A549 (cell line): Measurements from ENCODE around the gene CRADD. TPM values are rescaled to one million over a fixed set of nuclear protein-coding genes. Genes with fewer than 3 reads are reported as not detected.
A peak's percentile ranks its signal among the peaks of the same experiment; 100 is the strongest.

Source experiments
- ATOH8 ChIP-seq: fragments of 250-450 bp; sonication (Bioruptor Pico); IDR thresholded peaks from 2 replicates; pipeline ENCODE4 v1.5.0; 2020; ENCODE audit warnings: low read depth, mild to moderate bottlenecking, moderate library complexity
- CHD4 ChIP-seq: fragments of 200-600 bp; sonication (generic); IDR thresholded peaks from 2 replicates; pipeline ENCODE4 v1.6.1; 2016; ENCODE audit warnings: antibody characterized with exemption, mild to moderate bottlenecking, borderline replicate concordance
- EP300 ChIP-seq, 2 experiments: fragments of >200 bp; sonication (Bioruptor Twin); formaldehyde crosslinking; IDR thresholded peaks; 2 replicates in 1 of 2; 3 replicates in 1 of 2; pipeline ENCODE4 v1.6.1; 2016 to 2017
- ESRRA ChIP-seq: fragments of 150-350 bp; IDR thresholded peaks from 2 replicates; pipeline ENCODE4 v1.6.1; 2014; ENCODE audit warnings: mild to moderate bottlenecking, low read length, borderline replicate concordance
- FOSB ChIP-seq: fragments of 250-450 bp; sonication (Bioruptor Pico); IDR thresholded peaks from 2 replicates; pipeline ENCODE4 v1.5.0; 2020; ENCODE audit warnings: mild to moderate bottlenecking, moderate library complexity
- FOSL2 ChIP-seq, 2 experiments: fragments of 450-650 bp in 1 of 2; fragments of >200 bp in 1 of 2; sonication (Bioruptor Twin) in 1 of 2; formaldehyde crosslinking; IDR thresholded peaks; 2 replicates each; pipeline versions ENCODE4 v1.5.0 to v1.6.1; 2016 to 2020; ENCODE audit warnings: mild to moderate bottlenecking in 1 of 2, moderate library complexity in 1 of 2
- HDAC2 ChIP-seq: fragments of 200-600 bp; sonication (generic); IDR thresholded peaks from 2 replicates; pipeline ENCODE4 v1.6.1; 2016
- HOXA7 ChIP-seq: fragments of 250-450 bp; sonication (Bioruptor Pico); IDR thresholded peaks from 2 replicates; pipeline ENCODE4 v1.5.0; 2020; ENCODE audit warnings: mild to moderate bottlenecking, moderate library complexity
- JUN ChIP-seq, 2 experiments: fragments of >200 bp; sonication (Bioruptor Twin); formaldehyde crosslinking; IDR thresholded peaks; 2 replicates in 1 of 2; 3 replicates in 1 of 2; pipeline ENCODE4 v1.6.1; 2016 to 2017
- JUNB ChIP-seq: fragments of >200 bp; sonication (Bioruptor Twin); formaldehyde crosslinking; IDR thresholded peaks from 2 replicates; pipeline ENCODE4 v1.6.1; 2016
- KDM1A ChIP-seq: fragments of 200-600 bp; sonication (generic); IDR thresholded peaks from 2 replicates; pipeline ENCODE4 v1.6.1; 2016; ENCODE audit warnings: low read depth, mild to moderate bottlenecking
- KDM5A ChIP-seq: fragments of 200-600 bp; sonication (generic); IDR thresholded peaks from 2 replicates; pipeline ENCODE4 v1.6.1; 2016; ENCODE audit warnings: antibody characterized with exemption, mild to moderate bottlenecking
- MAZ ChIP-seq: fragments of 150-350 bp; IDR thresholded peaks from 2 replicates; pipeline ENCODE4 v1.6.1; 2014; ENCODE audit warnings: antibody characterized with exemption, low read depth, low read length, borderline replicate concordance
- MYC ChIP-seq: IDR thresholded peaks from 2 replicates; pipeline ENCODE4 v1.6.1; 2012; ENCODE audit warnings: mild to moderate bottlenecking, inconsistent platforms, low read length, improper control_type of control experiment, borderline replicate concordance
- NFE2L2 ChIP-seq: fragments of 150-350 bp; conservative IDR thresholded peaks from 2 replicates; pipeline ENCODE4 v1.6.1; 2014; ENCODE audit warnings: low read length
- RARB ChIP-seq: fragments of 250-450 bp; sonication (Bioruptor Pico); IDR thresholded peaks from 2 replicates; pipeline ENCODE4 v1.8.0; 2021; ENCODE audit warnings: mild to moderate bottlenecking, moderate library complexity
- RCOR1 ChIP-seq: fragments of 150-350 bp; IDR thresholded peaks from 2 replicates; pipeline ENCODE4 v1.6.1; 2014; ENCODE audit warnings: antibody characterized with exemption, low read length, low read depth
- RNF2 ChIP-seq: fragments of 200-600 bp; sonication (generic); IDR thresholded peaks from 2 replicates; pipeline ENCODE4 v1.6.1; 2016; ENCODE audit warnings: low read depth, mild to moderate bottlenecking, antibody characterized with exemption, moderate library complexity, borderline replicate concordance
- SREBF2 ChIP-seq: fragments of 450-650 bp; IDR thresholded peaks from 2 replicates; pipeline ENCODE4 v1.6.1; 2014; ENCODE audit warnings: mild to moderate bottlenecking, moderate library complexity
- TFCP2L1 ChIP-seq: fragments of 250-450 bp; sonication (Bioruptor Pico); IDR thresholded peaks from 2 replicates; pipeline ENCODE4 v1.5.0; 2021; ENCODE audit warnings: mild to moderate bottlenecking
- USF2 ChIP-seq: fragments of 450-650 bp; IDR thresholded peaks from 2 replicates; pipeline ENCODE4 v1.6.1; 2014; ENCODE audit warnings: antibody characterized with exemption
- ZC3H11A ChIP-seq: fragments of 450-650 bp; IDR thresholded peaks from 2 replicates; pipeline ENCODE4 v1.6.1; 2014; ENCODE audit warnings: antibody characterized with exemption, mild to moderate bottlenecking
- ZFP36 ChIP-seq: fragments of 450-650 bp; IDR thresholded peaks from 2 replicates; pipeline ENCODE4 v1.6.1; 2014; ENCODE audit warnings: borderline replicate concordance; ENCODE audit not compliant: partially characterized antibody
- ZNF302 ChIP-seq: fragments of 250-450 bp; sonication (Bioruptor Pico); IDR thresholded peaks from 2 replicates; pipeline ENCODE4 v1.9.0; 2021; ENCODE audit warnings: inconsistent platforms, mild to moderate bottlenecking, moderate library complexity
- ZSCAN20 ChIP-seq: fragments of 250-450 bp; sonication (Bioruptor Pico); IDR thresholded peaks from 2 replicates; pipeline ENCODE4 v1.8.0; 2022; ENCODE audit warnings: mild to moderate bottlenecking, moderate library complexity
- polyA plus RNA-seq, 4 experiments: library from polyadenylated mRNA; depleted of rRNA in 3 of 4; stranded (reverse); fragments of >200 nt; fragmentation: RNase III in 1 of 4; extraction: RNeasy Plus Mini Kit Qiagen cat#74134 plus additional on column Dnase treatment in 1 of 4; gene quantifications; 2 replicates in 3 of 4; 3 replicates in 1 of 4; pipeline ENCODE4 v1.2.3, GENCODE V29; 2011 to 2017
- TF ChIP-seq, protein P1 (sequence below): fragments of >200 bp; sonication (Bioruptor Twin); formaldehyde crosslinking; IDR thresholded peaks from 3 replicates; pipeline ENCODE4 v1.6.1; 2016
- TF ChIP-seq, protein P2 (sequence below): fragments of >200 bp; sonication (Bioruptor Twin); formaldehyde crosslinking; IDR thresholded peaks from 3 replicates; pipeline ENCODE4 v1.5.1; 2016

CRADD gene
- polyA plus RNA-seq, 2 of the 4 experiments (the other 2 are of a cell fraction): 13.2 to 23.0 TPM

DNA sequence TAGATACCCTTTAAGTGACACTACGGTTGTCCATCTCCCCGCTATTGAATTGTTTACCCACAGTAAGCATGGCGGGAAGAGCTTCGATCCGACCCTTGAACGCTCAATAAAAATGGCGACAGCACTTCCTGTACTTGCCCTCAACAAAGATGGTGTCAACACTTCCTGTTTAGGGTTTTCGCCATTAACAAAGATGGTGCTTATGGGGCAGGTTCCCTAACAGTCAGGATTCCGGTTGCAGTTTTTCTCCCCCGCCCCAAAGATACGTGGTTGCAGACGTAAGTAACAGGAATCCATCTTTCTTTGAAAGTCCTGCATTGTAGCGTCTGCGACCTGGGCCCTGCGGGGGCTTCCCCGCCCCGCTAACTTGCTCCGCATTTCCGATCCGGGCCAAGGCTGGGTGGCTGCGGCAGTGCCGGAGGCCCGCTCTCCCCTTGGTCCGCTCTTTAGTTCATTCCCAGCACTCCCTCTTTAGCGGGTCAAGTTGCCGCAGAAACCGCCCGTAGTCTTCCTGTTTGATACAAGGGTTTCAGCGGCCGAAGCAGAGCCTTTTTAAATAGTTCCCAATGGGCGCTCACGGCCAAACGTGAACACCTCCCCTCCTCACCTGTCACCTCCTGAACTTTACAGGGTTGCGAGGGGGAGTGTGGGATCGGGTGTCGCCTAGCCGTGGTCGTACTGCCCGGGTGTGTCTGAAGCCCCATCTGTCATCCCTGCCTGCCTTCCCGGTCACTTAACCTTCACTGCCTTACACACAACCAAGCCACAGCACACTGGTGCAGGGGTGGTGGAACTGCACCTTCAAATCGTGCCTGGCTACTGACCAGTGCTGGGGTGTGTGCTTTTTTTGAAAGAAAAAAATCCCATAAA lies at the start of gene CRADD (continued):
- TF ChIP-seq, protein P1, sequence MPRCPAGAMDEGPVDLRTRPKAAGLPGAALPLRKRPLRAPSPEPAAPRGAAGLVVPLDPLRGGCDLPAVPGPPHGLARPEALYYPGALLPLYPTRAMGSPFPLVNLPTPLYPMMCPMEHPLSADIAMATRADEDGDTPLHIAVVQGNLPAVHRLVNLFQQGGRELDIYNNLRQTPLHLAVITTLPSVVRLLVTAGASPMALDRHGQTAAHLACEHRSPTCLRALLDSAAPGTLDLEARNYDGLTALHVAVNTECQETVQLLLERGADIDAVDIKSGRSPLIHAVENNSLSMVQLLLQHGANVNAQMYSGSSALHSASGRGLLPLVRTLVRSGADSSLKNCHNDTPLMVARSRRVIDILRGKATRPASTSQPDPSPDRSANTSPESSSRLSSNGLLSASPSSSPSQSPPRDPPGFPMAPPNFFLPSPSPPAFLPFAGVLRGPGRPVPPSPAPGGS: peak; percentile 80; the same call in 1 of the 3 replicates
- TF ChIP-seq FOSB (CRISPR knock-in tag): no peak
- no peak for TF ChIP-seq SREBF2
- TF ChIP-seq JUN (IDR thresholded peaks at IDR 0.05): peak; percentile 92
- TF ChIP-seq NFE2L2: no peak
- TF ChIP-seq JUNB: no peak
- no peak for TF ChIP-seq RNF2
- TF ChIP-seq HOXA7 (CRISPR knock-in tag): no peak
- TF ChIP-seq ZNF302 (CRISPR knock-in tag): no peak
- TF ChIP-seq ZSCAN20: peak; percentile 85
- no peak for TF ChIP-seq HDAC2
- TF ChIP-seq, protein P2, sequence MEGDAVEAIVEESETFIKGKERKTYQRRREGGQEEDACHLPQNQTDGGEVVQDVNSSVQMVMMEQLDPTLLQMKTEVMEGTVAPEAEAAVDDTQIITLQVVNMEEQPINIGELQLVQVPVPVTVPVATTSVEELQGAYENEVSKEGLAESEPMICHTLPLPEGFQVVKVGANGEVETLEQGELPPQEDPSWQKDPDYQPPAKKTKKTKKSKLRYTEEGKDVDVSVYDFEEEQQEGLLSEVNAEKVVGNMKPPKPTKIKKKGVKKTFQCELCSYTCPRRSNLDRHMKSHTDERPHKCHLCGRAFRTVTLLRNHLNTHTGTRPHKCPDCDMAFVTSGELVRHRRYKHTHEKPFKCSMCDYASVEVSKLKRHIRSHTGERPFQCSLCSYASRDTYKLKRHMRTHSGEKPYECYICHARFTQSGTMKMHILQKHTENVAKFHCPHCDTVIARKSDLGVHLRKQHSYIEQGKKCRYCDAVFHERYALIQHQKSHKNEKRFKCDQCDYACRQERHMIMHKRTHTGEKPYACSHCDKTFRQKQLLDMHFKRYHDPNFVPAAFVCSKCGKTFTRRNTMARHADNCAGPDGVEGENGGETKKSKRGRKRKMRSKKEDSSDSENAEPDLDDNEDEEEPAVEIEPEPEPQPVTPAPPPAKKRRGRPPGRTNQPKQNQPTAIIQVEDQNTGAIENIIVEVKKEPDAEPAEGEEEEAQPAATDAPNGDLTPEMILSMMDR: no peak
- TF ChIP-seq RCOR1: no peak
- no peak for TF ChIP-seq EP300 (IDR thresholded peaks at IDR 0.05)
- peak; percentile 76; the same call in 1 of the 2 replicates for TF ChIP-seq KDM5A
- no peak for TF ChIP-seq ZC3H11A
- TF ChIP-seq CHD4: no peak
- no peak for TF ChIP-seq ZFP36
- no peak for TF ChIP-seq ATOH8 (CRISPR knock-in tag)
- TF ChIP-seq ESRRA: 0 out of 2 replicates have a peak, but pooled peaks have one; percentile 2
- no peak for TF ChIP-seq RARB
- TF ChIP-seq TFCP2L1 (CRISPR knock-in tag): no peak
- no peak for TF ChIP-seq MAZ
- no peak for TF ChIP-seq FOSL2 (IDR thresholded peaks at IDR 0.05)
- TF ChIP-seq FOSL2 (CRISPR knock-in tag; IDR thresholded peaks at IDR 0.05): no peak
- no peak for TF ChIP-seq USF2
- no peak for TF ChIP-seq MYC
- no peak; the same call in 1 of the 2 replicates for TF ChIP-seq KDM1A
